ENCODE data around the gene ZMIZ1. TPM values are rescaled to one million over a fixed set of nuclear protein-coding genes. Genes with fewer than 3 reads are reported as not detected.
A peak's percentile ranks its signal among the peaks of the same experiment; 100 is the strongest.

ZMIZ1 gene
- total RNA-seq, 1 donor from 2014 or later: 93.9 TPM

DNA sequence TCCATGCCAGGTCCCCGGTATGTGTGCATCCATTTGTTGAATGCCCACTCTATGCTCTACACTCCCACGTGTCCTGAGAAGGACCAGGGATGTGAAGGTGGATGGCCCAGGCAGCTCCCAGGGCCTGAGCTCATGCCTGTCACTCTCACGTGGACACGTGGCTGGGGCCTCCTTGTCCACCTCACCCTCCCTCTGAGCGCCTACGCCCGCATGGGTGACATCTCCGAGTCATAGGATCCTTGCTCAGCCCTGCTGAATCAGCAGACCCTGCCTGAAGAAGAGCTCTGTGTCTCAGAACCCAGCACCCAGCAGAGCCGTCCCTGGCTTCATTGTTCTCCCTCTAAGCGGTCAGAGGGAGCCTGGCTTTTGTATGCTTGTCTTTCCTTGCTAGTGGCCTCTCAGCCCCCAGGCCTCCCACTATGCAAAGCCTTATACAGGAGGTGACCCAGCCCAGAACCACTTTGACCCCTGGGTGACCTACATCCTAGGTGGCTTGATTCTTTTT is 170.6 kb downstream of the ZMIZ1 start:
- ATAC-seq (ENCODE audit: low read depth): no peak
- peak overlapping the region; percentile 26 for H3K27ac Mint-ChIP-seq
- POLR2A ChIA-PET: interaction anchor here (1.0 to 1.5 kb wide), 3 partner anchors 11 to 77 kb away, joined by 4 to 5 read pairs (median 4); no protein-coding TSS in a partner anchor
- H3K36me3 Mint-ChIP-seq (ENCODE audit: low read depth): no peaks in the 10 kb centered on the region
- TF ChIP-seq, protein P1, sequence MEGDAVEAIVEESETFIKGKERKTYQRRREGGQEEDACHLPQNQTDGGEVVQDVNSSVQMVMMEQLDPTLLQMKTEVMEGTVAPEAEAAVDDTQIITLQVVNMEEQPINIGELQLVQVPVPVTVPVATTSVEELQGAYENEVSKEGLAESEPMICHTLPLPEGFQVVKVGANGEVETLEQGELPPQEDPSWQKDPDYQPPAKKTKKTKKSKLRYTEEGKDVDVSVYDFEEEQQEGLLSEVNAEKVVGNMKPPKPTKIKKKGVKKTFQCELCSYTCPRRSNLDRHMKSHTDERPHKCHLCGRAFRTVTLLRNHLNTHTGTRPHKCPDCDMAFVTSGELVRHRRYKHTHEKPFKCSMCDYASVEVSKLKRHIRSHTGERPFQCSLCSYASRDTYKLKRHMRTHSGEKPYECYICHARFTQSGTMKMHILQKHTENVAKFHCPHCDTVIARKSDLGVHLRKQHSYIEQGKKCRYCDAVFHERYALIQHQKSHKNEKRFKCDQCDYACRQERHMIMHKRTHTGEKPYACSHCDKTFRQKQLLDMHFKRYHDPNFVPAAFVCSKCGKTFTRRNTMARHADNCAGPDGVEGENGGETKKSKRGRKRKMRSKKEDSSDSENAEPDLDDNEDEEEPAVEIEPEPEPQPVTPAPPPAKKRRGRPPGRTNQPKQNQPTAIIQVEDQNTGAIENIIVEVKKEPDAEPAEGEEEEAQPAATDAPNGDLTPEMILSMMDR (IDR thresholded peaks at IDR 0.05): no peak
- peaks cover 23% of the 10 kb centered on the region for H3K4me1 Mint-ChIP-seq
- H3K4me3 Mint-ChIP-seq: no peak overlapping the region
- intact Hi-C loops (cut with micrococcal nuclease): no loop called here
- DNase-seq: no peak
- CTCF ChIA-PET: no interaction called here
- no peaks in the 10 kb centered on the region for H3K9me3 Mint-ChIP-seq
- H3K27me3 Mint-ChIP-seq: no peaks in the 10 kb centered on the region

GRCh38 chr10:79239924-79240581 is 171.3 kb downstream of the ZMIZ1 start:
- H3K27ac Mint-ChIP-seq: no peak overlapping the region
- ATAC-seq (ENCODE audit: low read depth) (no peak), DNase-seq (no peak)
- H3K4me1 Mint-ChIP-seq: peaks cover 30% of the 10 kb centered on the region
- no peaks in the 10 kb centered on the region for H3K9me3 Mint-ChIP-seq
- no peaks in the 10 kb centered on the region for H3K27me3 Mint-ChIP-seq
- CTCF ChIA-PET: no interaction called here
- intact Hi-C loops (cut with micrococcal nuclease): loop anchor here (10.0 kb wide), 2 partner anchors 1215 to 1365 kb away; partner anchors contain the start of gene TSPAN14
- no peak overlapping the region for H3K4me3 Mint-ChIP-seq
- no peaks in the 10 kb centered on the region for H3K36me3 Mint-ChIP-seq (ENCODE audit: low read depth)
- TF ChIP-seq, protein P1 (IDR thresholded peaks at IDR 0.05): no peak
- POLR2A ChIA-PET: interaction anchor here (1.0 to 1.4 kb wide), 2 partner anchors 10 to 76 kb away, joined by 4 to 5 read pairs; no protein-coding TSS in a partner anchor

DNA sequence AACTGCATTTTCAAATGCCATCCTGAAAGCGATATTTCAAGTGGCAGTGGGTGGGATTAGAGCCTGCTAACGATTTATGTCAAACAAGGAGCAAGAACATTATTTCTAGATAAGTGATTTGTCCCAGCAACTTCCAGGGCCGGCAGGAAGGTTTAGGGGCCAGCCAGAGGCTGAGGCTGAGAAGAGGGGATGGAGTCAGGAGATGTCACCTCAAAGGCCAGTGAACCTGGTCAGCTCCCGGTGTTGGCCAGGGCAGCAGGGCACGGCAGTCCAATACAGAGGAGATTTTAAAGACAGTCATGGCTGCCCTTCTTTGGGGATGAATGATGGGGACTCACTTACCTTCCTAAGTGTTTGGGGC is 172.8 kb downstream of the ZMIZ1 start:
- ChIA-PET CTCF (no interaction called here), POLR2A (interaction anchor here (0.8 to 12.4 kb wide), 14 partner anchors 8 to 204 kb away, joined by 3 to 350 read pairs (median 6); partner anchors contain the start of genes PPIF and ZCCHC24)
- DNase-seq (no peak), ATAC-seq (ENCODE audit: low read depth) (no peak)
- Mint-ChIP-seq H3K4me3 (peak overlapping the region; percentile 84), H3K27me3 (no peaks in the 10 kb centered on the region), H3K4me1 (peaks cover 46% of the 10 kb centered on the region), H3K27ac (peak overlapping the region; percentile 85), H3K36me3 (ENCODE audit: low read depth) (peaks cover 3% of the 10 kb centered on the region), H3K9me3 (no peaks in the 10 kb centered on the region)
- TF ChIP-seq, protein P1 (IDR thresholded peaks at IDR 0.05): no peak
- intact Hi-C loops (cut with micrococcal nuclease): loop anchor here (1.0 to 10.0 kb wide), 3 partner anchors 173 to 1367 kb away; partner anchors contain the start of genes TSPAN14 and ZMIZ1

DNA sequence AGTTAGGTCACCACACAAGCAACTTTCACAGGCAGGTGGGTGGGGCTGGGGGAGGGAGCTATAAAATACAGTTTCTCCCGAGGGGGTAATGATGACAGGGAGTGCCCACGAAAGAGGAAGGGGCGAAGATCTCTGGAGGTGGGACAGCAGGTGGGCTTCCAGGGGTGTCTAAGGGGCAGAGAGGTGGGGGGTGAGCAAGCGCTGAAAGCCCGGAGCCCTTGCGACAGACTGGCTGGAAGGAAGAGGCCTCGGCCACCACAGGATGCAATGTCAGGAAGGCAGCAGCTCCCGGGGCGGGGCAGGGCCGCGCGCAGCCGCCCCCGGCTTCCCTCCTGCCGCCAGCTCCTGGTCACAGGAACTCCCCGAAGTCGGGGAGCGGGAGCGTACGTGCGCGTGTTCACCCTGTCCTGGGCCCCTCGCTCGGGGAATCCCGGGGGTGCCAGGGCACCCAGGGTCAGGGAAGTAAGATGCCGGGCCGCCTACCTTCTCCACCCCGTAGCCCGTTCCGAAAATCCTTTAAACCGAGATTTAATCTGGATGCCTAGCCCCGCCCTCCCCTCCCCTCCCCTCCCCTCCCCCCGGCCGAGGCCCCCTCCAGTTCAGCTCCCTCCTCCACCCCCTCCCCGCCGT is 173.3 kb downstream of the ZMIZ1 start:
- peak overlapping the region; percentile 85 for H3K27ac Mint-ChIP-seq
- DNase-seq (peak; percentile 47), ATAC-seq (ENCODE audit: low read depth) (peak; percentile 1)
- ChIA-PET POLR2A (interaction anchor here (0.7 to 12.4 kb wide), 17 partner anchors 8 to 1208 kb away, joined by 3 to 350 read pairs (median 4); partner anchors contain the start of genes PPIF, RPS24 and ZCCHC24), CTCF (interaction anchor here (1.3 kb wide), 1 partner anchor 106 kb away, joined by 3 read pairs; no protein-coding TSS in a partner anchor)
- H3K9me3 Mint-ChIP-seq: no peaks in the 10 kb centered on the region
- TF ChIP-seq, protein P1 (IDR thresholded peaks at IDR 0.05): no peak
- intact Hi-C loops (cut with micrococcal nuclease): loop anchor here (1.0 to 10.0 kb wide), 10 partner anchors 8 to 1367 kb away; partner anchors contain the start of genes RPS24, TSPAN14 and ZMIZ1
- H3K27me3 Mint-ChIP-seq: no peaks in the 10 kb centered on the region
- peaks cover 3% of the 10 kb centered on the region for H3K36me3 Mint-ChIP-seq (ENCODE audit: low read depth)
- peaks cover 51% of the 10 kb centered on the region for H3K4me1 Mint-ChIP-seq
- H3K4me3 Mint-ChIP-seq: peak overlapping the region; percentile 84
